ACHN (cell line): ENCODE data around the gene DPF3.

Experiments used
- DNase-seq: peaks from one replicate; pipeline ENCODE4 v3.0.0-alpha.2; 2015
- in situ Hi-C: cut with HindIII; loops from 2 replicates; pipeline ENCODE4 v1.10.0; 2017; ENCODE audit warnings: low sequenced_read_pairs, low pct_ligation_motif_present, low pct_unique_long_range_greater_than_20kb

Gene DPF3

DNA sequence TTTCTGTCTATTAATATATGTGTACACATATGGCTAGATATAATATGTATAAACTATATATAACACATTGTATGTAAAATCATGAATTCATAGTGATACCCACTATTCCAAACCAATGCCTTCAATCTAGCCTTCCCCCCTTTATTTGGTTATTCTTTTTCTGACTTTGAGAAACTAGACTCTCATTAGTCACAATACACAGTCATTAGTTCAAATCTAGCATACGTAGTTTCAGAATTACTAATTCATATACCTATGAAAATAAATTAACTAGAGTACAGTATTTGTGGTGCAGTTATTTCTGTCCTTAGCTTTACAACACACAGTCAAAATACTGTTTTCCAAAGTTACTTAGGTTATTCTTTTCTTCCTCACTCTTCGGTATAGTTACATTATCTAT is 268.2 kb downstream of the DPF3 start:
- in situ Hi-C loops = no loop called here
- no peak for DNase-seq

DNA sequence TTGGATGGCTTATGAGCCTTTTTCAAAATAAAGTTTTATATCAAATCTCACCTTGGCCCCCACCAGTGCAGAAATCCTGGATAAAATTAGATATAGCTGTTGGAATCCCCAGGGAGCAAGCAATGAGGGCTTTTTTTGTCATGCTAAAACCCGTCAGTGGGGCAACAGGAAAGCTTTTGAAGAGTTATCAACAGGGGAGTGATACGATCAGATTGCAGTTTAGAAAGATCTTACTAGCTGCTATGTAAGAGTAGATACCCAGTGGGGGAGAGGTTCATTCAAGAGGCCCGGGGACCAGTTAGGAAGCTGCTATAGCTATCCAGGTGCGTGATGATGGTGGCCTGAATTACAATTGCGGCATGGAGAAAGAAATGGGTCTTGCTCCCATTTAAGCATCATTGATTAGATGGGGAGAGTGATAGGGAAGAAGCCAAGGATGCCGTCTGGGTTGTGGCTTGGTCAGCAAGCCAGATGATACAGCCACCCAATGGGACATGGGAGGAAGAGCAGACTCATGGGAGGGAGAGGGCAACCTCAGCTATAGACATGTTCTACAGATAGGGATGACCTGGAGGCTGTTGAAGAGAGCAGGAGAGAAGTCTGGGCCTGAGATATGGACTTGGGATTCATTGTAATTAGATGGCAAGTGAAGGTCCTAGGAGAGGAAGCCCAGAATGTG is 272.4 kb downstream of the DPF3 start:
- in situ Hi-C loops = no loop called here
- no peak for DNase-seq

DNA sequence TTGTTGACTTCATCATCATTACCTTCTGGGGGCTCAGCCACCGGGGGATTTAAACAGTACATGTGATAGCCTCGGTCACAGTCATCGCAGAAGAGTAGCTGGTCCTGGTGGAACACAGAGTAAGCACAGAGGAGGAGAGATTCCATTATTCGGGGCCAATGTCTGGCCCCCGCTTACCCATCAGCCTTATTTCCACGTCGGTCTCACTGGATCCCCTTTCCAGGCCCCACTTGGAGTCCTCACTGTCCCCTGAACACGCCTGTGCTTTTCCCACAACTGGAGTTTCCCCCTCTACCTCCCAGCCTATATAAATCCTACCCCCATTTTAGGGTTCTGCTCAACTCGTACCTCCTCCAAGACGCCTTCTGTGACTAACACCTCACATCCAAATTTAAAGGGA is 274.0 kb downstream of the DPF3 start:
- DNase-seq = no peak
- in situ Hi-C loops = no loop called here

DNA sequence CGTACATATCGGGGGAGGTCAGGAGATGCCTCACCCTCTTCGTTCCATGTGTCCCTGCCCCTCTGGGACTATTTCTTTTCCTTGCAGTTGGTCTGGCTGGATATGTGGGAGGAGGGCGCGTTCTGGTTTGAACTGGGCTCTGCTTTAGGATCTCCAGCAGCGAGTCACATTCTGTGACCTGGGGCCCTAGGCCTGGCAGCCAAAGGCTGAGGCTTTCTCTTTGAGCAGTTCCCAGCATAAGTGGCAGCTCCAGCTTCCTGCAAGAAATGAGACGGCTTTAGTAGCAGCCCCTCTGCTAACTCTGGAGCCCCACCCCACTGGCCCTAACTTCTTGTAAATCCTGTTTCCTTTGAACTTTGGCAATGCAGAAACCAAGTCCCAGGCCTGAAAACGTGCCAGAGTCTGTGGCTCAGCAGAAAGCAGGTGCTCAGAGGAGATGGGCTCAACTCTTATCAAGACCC is 274.8 kb downstream of the DPF3 start:
- no peak for DNase-seq
- in situ Hi-C loops = no loop called here

DNA sequence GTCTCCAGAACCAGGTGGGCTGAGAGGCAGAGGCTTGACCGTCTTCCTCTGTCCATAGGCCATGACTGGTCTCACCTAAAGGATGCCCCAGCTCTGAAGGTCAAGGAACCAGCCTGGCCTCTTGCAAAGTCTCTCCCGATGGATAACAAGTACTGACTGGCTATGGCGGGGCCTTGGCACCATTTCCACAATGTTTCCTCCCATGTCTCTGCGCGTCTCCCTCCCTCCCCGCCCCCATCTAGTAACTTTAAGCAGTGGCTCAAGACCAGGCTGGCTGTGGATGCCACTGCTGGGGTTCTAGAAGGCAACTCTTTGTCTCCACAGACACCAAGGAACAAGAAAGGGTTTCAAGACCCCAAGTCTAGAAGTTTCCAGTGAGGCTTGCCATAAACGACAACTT is 275.5 kb downstream of the DPF3 start:
- in situ Hi-C loops = no loop called here
- DNase-seq = no peak

DNA sequence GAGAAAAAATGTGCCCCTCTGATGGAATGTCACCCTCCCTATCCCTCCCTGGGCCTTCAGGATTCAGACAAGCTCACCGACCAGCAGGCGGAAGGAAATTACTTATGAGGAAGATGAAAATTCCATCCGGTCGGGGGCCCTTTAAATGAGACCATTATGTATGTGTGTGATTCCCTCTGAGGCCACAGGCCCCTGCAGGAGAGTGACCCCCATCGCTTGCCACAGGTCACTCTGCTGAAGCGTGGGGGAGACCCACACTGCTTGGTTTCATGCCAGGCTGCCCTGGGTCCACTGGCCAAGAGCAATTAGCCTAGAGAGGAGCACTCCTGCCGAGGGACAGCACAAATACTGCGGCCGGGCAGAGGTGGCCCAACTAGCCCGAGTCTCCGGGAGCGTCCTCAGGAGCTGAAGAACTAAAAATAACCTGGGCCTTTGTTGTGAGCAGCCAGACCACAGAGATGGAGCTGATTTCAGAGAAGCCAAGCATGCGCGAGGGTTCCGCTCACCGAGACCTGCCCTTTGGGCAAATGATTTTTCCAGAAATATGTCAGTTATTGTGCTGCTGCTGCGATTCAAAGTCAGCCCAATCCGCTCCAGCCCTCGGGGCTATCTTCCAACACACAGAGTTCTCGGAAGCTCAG is 276.4 kb downstream of the DPF3 start:
- in situ Hi-C loops = no loop called here
- DNase-seq = no peak

DNA sequence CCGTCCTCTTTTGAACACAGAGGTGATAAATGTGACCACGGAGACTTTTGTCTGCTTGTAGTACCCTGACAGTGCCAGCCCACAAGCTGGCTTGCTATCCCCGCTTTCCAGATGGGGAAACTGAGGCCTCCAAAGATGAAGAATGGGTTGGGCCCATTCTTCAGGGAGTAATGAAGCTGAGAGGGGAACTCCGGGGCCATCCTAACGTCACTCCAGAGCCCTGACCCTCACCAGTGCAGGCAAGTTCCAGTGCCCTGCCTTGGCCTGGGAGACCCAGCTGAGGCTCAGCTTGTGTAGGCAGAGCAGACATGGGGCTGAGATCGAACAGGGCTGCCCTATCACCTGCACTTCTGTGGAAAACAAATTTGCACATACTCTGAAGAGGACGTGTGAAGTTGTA is 277.1 kb downstream of the DPF3 start:
- in situ Hi-C loops = no loop called here

GRCh38 chr14:72616294-72616693 is 277.6 kb downstream of the DPF3 start:
- in situ Hi-C loops = no loop called here
- DNase-seq = no peak

More for the DNA sequence above, 277.1 kb downstream of the DPF3 start:
- DNase-seq = no peak

DNA sequence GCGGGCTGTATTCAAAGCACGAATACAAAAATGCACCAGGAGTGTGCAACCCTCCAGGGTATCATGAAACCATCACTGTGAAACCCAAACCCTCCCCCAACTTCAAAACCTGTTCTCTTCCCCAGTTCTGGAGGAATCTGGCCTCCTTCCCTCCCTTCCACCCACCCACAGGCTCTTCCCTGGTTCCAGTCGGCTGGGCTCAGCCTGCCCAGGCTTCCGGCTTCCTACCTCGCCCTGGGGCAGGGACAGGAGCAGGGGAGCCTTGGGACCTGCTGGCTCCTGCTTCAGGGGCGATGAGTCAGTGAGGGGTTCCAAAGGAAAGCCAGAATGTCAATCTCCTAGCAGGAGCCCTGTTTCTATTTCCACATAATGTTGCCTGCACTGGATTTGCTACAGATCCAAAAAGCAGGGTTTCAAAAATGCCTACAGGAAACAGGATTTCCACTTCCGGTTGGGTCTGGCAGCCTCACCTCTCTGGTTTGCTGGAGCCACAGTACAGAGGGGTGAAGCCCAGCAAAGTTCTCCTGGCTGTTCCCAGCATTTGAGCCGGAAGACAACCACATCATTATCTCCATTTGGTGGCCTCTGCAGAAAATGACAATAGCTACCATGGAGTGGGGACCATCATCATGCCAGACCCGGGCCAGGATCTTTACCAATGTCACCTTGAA is 278.3 kb downstream of the DPF3 start:
- DNase-seq = no peak
- in situ Hi-C loops = no loop called here

- in situ Hi-C loops = no loop called here
- no peak for DNase-seq
Observed at GRCh38 chr14:72614891-72615415, 278.9 kb downstream of the DPF3 start.

DNA sequence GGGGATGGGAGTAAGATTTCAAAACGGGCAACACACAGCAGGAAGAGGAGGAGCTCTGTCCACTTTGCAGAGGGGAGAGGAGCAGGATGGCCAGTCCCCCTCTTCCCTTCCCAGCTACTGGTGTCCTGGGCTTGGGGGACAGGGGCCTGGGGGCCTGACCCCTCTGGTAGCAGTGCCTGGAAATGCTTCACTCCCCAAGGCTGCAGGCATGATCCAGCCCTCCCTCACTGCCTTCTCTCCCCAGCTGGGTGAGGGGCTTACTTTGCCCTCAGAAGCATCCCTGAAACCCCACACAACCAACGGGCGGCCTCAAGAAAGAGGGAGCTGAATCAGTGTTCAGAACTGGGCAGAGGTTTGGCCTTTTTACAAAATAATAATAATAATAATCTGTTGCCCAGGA is 279.5 kb downstream of the DPF3 start:
- in situ Hi-C loops = no loop called here
- DNase-seq = no peak

- in situ Hi-C loops = no loop called here
- no peak for DNase-seq
Observed at GRCh38 chr14:72613975-72614319, 280.0 kb downstream of the DPF3 start.

DNA sequence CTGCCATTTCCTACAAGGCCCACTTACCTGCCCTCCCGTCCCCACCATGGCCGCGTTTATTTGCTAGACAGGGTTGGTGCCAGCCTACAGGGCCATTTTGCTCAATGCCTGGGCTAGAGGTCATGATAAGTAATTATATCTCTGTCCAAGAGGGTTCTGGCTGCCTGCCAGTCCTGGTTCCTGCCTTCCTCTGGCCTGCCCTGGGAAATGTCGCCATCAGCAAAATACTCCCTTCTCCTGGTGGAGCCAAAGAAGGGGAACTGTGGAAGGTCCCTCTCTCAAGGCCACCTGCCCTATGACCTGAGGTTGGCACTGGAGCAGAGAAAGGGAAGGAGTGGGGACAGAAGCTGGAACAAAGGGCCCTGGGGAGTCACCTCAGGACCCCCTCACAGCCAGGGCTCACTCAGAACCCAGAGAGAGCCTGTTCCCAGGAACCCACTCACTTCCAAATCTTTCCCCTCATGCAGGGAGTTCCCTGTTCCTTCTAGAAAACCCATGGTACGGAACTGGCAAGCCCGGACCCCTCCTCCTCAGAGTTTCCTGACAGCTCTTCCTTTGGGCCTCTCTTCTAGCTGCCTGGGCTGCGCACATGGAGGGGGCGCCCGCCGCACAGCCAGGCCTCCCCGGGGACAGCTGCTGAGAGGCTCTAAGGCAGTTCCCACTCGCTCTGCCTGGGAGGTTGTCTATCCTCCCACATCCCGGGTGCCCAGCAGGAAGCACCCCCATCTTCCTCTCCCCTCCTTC is 280.5 kb downstream of the DPF3 start:
- in situ Hi-C loops = no loop called here
- DNase-seq = no peak

- in situ Hi-C loops = no loop called here
Observed at GRCh38 chr14:72612041-72612440, 281.9 kb downstream of the DPF3 start.

DNA sequence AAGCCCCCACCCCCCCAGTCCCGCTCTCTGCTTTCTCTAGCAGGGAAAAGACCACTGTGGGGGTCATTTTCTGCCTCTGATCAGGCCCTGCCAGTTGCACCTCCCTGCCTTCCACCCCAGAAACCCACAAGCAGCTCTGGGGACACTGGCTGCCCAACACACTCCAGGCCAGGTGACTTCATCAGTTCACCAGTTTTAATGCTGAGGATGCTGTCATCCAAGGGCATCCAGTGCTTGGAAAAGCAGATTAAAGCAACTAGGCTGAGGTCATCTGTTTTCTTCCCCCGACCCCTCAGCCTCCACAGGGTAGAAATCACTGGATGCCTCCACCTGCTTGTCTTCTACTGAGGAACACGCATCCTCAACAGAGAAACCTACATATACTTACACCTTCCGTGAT is 282.4 kb downstream of the DPF3 start:
- no peak for DNase-seq
- in situ Hi-C loops = no loop called here

More at GRCh38 chr14:72612041-72612440, 281.9 kb downstream of the DPF3 start:
- DNase-seq = no peak

- DNase-seq = no peak
- in situ Hi-C loops = no loop called here
Observed at GRCh38 chr14:72610831-72611200, 283.1 kb downstream of the DPF3 start.

DNA sequence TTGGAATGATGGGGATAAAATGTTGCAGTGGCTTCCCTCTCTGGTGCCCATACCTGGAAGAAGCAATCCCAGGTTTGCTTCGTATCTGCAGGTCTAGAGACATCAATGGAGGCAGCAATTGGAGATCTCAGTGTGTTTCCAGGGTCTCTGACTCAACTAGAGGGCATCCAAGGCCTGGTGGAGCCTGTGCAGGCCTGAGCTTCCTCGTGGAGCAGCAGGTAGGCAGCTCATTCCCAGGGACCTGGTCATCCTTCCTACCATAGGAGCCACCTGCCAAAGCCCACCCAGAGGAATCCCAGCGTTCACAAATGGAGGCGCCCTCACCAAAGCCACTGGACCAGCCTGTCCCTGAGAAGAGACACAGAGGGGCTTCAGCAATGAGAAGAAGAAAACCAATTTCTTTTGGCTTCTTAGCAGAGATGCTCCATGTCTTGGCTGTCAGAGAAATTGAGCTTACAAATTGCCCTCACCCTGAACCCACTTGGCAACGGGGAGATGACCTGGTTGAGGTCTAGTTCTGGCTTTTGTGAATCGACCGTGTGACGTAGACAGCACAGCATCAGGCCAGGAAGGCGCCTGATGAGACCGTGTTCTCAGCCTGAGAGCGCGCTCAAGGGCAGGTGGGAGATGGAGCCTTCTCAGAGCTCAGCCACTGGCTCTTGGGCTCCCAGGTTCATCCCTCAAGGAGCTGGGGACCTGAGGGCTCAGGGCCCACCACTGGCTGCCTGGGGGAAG is 283.6 kb downstream of the DPF3 start:
- DNase-seq = no peak
- in situ Hi-C loops = no loop called here

DNA sequence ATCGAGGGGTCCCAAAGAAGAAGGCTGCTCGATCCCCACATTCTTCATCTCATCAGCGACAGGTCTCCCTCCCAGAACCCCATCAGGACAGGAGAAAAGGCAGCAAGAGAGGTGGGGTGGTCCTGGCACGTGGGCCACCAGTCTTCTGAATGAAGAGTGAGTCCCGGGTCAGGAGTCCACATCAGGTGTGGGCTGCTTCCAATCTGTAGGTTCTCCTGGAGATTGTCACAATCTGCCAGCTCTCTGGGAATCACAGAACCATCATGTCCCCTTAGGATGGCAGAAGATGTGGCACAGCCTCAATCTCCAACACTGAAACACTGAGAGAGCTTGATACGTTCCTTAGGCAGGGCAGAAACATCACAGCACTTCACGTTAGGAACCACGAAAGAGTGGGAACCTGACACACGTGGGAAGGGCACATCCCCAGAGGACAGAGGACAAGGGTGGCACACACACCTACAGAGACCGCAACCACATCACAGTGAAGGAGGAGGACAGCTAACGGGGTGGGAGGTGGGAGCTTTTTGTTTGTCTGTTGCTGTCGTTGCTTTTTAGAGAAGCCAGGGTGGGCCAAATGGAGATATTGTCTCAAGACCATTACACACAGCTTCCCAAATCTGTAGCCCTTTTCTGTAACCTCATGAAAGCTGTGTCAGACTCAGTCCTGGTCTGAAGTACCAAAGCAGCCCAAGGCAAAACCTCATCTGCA is 284.5 kb downstream of the DPF3 start:
- DNase-seq = no peak
- in situ Hi-C loops = no loop called here
